MM.1S (cell line): ENCODE data around the gene ADARB2.

ENCODE experiments used
- CTCF ChIP-seq: fragments of 300-600 bp; sonication (generic); IDR thresholded peaks from 2 replicates; pipeline ENCODE4 v1.5.1; 2016; ENCODE audit warnings: antibody characterized with exemption, low read length, mixed read lengths
- EZH2 ChIP-seq: fragments of 300-600 bp; sonication (generic); optimal IDR thresholded peaks from 2 replicates; pipeline ENCODE3; 2017; ENCODE audit warnings: low read depth, mild to moderate bottlenecking, antibody characterized with exemption, low read length, mixed read lengths
- EZH2phosphoT487 ChIP-seq: fragments of 300-600 bp; sonication (generic); IDR thresholded peaks from 2 replicates; pipeline ENCODE4 v1.6.1; 2018; ENCODE audit warnings: antibody characterized with exemption, low read length

GRCh38 chr10:1462521-1462920 lies 274.8 kb downstream of the ADARB2 start:
- no peak for TF ChIP-seq CTCF
- TF ChIP-seq EZH2 = no peak
- TF ChIP-seq EZH2phosphoT487 = no peak
